ENCODE data around the gene CNKSR2. TPM values are rescaled to one million over a fixed set of nuclear protein-coding genes. Genes with fewer than 3 reads are reported as not detected.

CNKSR2 gene
- total RNA-seq: 0.12 TPM in 1 of 2 replicates, not detected in the other

DNA sequence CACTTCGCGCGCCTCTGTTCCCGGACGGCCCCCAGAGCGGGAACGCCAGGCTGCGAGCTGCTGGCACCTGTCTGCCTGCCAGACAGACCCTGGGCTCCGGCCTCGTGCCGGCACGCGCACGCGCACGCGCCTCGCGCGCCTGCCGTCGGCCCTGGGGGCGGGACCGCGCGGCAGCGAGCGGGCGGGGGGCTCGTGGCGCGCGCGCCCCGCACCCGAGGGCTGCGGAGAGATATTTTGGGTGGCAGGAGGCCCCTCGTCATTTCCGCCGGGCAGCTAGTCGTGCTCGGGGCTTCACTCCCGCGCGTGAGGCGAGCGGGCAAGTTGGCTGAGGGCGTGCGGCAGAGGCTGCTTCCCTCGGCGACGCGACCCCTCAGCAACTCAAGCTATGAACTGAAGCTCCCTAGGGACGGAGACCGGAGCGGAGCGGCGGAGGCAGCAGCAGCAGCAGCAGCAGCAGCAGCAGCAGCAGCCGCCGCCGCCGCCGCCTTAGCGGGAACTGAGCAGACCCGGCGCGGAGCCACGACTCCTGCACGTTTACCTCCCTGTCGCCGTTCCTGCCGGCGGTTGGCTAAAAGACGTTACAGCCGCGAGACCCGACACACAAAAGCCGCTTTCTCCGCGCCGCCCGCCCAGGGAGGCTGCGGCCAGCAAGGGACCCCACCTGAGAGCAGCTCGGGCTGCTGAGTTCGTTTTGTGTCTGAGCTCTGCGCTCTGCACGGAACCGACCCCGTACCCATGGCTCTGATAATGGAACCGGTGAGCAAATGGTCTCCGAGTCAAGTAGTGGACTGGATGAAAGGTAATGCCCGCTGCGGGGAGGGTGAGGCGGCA, at the start of gene CNKSR2:
Gene CNKSR2, plus strand, starts transcription at position 256 of the 831 bp plus-strand sequence. Its CDS starts 480 bp downstream, at position 736.

DNA sequence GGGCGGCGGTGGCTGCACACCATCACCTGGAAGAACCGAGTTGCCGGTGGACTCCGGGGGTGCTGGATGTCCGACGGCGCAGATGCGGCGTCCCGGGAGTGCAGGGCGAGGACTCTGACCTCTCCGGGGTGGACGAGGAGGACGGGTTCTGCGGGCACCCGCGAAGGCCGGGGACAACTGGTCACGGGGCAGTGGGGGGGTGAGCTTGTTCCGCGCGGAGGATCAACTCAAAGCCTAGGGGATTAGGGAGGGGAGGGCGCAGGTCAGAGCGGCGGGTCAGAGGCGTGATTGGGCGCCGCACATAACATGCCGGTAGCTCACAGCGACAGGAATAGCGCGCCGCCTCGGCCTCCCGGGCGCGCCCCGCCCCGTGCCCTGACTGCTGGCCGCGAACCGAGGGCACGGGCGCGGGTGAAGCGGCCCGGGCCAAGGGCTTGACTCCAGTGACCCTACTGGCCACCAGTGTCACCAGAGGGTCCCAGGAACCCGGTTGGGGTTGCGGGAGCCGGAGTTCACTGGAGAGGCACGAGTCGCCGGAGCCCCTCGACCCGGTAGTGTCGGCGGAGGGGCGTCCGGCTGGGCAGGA, 284.0 kb downstream of the CNKSR2 start, which contains the start of gene KLHL34:
Gene KLHL34, minus strand, starts transcription at position 179 of the 586 bp plus-strand sequence. CDS start 542 bp downstream, outside the sequence.

Data from pericardium fibroblast (primary cell).